Right lobe of liver (tissue), 4 donors: ENCODE data around the gene CYB561A3.

Experiments used
- CTCF ChIP-seq, 4 donors: fragments of 200-600 bp in 3 of 4; fragments of 450-650 bp in 1 of 4; IDR thresholded peaks; one replicate each; pipeline versions ENCODE4 v1.5.1 to v1.8.0; 2016 to 2022; ENCODE audit warnings: antibody characterized with exemption in 4 of 4, mild to moderate bottlenecking in 2 of 4
- POLR2A ChIP-seq: fragments of 450-650 bp; IDR thresholded peaks from one replicate; pipeline ENCODE4 v1.6.1; 2017; ENCODE audit warnings: antibody characterized with exemption, mild to moderate bottlenecking
- donor health status: DM: no; HTN: no; CAD: no.
- donor health status: DM: no; HTN: no; CAD: no.
- donor health status: DM: no; HTN: yes; CAD: no.

- TF ChIP-seq CTCF (IDR thresholded peaks at IDR 0.05) (no peak), POLR2A (no peak)
Observed at GRCh38 chr11:61375761-61376108, 14.1 kb upstream of the CYB561A3 start.
